Measurements from ENCODE around the gene DRC7. TPM values are rescaled to one million over a fixed set of nuclear protein-coding genes. Genes with fewer than 3 reads are reported as not detected.

DRC7 gene
- not detected in 2 replicates for total RNA-seq
- not detected for polyA plus RNA-seq (2012)

DNA sequence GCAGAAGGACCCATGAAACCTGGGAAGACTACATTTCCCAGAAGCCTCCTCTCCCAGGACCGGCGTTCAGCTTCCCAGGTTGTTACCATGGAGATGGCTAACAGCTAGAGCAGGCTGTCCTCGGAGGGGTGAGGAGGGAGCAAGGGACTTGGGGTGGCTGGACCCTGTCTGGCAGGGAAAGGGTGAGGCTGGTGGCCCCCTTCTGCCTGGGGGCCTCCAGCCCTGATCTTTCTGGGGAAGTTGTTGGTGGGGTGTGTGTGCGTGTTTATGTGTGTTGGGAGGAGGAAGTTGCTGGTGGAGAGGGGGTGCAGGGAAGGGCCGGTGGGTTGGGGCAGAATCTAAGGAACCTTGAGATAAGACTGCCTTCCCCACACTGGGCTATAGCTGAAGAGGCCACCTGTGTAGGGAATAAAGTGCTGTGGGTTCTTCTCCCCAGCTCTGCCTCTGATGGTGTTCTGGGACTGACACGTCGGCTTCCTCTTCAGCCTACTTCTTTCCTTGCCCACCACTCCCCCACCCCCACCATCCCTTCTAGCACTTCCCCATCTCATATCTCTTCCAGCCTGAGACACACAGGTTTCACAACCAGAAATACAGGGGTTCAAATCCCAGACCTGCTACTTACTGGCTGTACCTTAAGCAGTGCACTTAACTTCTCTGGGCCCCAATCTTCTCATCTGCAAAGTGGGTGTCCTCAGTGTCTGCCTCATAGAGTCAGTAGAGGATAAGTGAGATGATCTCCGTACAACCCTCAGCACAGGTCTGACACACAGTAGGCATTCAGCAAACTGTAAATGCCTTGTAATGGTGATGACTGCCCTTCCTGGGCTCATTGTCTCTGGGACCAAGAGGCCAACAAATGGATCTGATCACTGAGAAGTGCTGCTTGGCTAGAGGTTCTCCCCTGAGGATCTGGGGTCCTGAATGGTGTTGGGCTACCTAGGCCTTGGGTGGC is at the start of gene DRC7:
DRC7 (plus strand) TSS at position 82 of the 955 bp plus-strand sequence. CDS start 3,144 bp downstream, outside the sequence.
- DNase-seq (ENCODE audit: low read depth): peak; percentile 20

DNA sequence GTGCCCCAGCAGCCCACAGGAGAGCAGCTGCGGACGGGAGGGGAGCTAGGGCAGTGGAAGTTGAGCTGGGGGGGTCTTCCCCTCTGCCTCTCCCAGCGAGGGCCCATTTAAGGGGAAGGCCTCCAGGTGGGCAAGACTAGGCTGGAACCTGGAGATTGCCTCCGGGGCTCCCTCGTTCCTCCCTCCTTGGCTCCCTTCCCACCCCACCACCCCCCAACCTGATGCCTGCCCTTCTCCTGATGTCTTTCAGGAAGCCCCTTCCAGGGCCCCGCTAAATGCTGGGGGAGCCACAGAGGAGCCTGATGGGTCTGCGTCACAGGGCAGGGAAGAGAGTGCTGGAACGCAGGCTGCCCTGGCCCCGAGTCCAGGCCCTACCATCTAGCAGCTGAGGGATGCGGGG is 49.4 kb upstream of the DRC7 start:
- no peak for DNase-seq (ENCODE audit: low read depth)

DNA sequence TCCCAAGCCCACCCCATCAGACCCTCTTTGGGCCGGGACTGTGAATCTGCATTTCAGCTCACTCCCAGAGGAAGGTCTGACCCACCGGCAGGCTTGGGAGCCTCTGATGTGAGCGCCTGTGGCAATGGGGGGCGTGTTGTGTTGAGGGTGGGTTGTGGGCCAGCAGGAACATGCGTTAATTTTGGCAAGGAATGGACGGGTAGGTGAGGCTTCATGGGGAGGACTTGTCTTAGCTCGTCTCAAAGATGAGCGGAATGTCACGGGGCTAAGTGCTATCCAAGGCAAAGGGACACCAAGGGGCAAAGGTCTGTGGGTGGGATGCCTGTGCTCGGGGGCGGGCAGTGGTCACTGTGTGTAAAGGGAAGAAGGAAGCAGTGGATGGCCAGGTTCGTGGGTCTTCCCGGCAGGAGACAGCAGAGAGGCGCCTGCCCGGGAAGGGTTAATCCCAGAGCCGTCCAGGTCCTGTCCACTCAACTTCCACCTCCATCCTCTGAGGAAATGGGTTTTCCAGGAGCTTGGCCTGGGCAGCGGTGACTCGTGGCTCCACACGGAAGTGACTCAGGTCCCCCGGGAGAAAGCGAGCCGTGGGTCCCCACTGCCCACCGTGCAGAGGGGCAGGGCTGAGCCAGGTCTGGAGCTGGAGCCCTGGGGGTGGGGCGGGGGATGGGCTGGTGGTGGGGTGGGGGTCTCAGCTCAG is 48.8 kb upstream of the DRC7 start:
- no peak for DNase-seq (ENCODE audit: low read depth)

DNA sequence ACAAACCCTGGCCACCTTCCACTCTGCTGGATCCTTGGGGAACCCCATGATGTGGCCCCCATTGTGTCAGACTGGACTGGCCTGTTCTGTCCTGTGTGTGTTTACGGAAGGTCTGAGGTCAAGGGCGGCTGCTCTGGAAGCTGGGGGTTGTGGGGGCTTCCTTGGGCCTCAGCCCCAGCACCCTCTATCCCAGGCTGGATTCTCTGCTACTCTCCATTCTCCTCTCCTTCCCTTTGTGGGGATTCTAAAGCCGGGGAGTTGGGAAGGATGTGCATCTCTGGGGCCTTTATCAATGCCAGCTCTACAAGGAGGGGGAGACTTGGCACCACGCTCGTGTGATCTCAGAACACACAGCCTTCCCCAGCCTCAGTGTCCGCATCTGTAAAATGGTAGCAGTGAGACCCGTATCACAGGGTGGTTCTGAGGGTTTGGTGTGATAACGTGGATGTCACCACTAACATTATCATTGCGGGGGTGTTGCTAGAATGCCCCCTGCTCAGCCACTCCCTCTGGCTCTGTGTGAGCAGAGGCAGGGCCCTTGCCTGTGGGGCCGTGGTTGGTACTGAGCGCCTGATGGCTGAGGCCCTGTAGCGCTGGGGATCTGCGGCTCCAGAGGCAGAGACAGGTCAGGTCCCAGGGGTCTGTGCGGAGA is 48.1 kb upstream of the DRC7 start:
- no peak for DNase-seq (ENCODE audit: low read depth)

GRCh38 chr16:57647136-57647875 is 47.3 kb upstream of the DRC7 start:
- DNase-seq (ENCODE audit: low read depth): peak; percentile 81

GRCh38 chr16:57648125-57648524 is 46.5 kb upstream of the DRC7 start:
- DNase-seq (ENCODE audit: low read depth): no peak

DNA sequence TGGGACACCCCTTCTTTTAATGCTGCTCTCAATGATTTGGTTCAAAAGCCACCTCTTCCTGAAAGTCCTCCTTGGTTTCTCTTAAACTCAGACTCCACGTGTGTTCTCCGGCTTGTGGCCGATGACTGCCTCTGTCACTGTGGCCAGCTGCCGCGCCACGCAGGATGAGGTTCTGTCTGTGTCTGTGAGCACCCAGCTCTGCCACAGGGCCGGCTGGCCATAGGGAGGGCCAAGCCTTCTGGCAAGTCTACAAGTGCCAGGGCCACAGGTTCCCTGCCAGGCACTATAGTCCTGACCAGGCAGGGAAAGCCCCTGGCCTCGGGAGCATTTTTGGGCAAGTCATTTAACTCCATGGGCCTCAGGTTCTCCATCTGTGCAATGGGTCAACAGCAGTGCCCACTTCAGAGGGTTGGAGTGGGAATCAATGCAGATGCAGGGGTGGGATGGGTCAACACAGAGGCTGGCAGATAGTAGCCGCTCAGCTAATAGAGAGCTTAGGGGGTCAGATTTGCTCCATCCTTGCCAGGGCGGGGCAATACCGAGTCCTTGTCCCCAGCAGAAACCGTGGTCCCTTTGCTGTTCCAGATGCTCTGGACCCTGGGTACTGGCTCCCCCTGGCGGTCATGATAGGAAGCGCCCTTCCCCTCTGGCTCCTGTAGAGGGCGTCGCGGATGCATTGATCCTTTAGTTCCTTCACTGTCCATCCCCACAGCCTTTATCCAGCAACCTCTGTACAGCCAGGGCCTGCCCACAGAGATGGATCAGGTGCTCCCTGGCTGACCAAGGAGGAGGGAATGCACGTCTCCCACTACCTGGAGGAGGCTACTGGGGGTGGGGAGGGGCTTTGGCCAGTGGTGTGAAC is 45.8 kb upstream of the DRC7 start:
- DNase-seq (ENCODE audit: low read depth): peak; percentile 85

DNA sequence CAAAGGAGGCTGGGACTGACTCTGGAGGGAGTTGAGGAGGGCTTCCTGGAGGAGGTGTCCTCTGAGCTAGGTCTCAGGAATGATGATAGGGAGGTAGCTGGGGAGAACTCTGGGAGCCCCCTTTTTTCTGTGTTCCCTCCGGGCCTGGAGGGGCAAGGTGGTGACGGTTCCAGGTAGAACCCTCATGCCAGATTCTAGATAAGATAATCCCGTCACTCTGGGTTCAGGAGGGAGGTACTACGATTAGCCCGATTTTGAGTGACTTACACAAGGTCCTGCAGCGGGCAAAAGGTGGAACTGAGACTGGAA is 45.2 kb upstream of the DRC7 start:
- no peak for DNase-seq (ENCODE audit: low read depth)

GRCh38 chr16:57649846-57650245 is 44.8 kb upstream of the DRC7 start:
- DNase-seq (ENCODE audit: low read depth): no peak

DNA sequence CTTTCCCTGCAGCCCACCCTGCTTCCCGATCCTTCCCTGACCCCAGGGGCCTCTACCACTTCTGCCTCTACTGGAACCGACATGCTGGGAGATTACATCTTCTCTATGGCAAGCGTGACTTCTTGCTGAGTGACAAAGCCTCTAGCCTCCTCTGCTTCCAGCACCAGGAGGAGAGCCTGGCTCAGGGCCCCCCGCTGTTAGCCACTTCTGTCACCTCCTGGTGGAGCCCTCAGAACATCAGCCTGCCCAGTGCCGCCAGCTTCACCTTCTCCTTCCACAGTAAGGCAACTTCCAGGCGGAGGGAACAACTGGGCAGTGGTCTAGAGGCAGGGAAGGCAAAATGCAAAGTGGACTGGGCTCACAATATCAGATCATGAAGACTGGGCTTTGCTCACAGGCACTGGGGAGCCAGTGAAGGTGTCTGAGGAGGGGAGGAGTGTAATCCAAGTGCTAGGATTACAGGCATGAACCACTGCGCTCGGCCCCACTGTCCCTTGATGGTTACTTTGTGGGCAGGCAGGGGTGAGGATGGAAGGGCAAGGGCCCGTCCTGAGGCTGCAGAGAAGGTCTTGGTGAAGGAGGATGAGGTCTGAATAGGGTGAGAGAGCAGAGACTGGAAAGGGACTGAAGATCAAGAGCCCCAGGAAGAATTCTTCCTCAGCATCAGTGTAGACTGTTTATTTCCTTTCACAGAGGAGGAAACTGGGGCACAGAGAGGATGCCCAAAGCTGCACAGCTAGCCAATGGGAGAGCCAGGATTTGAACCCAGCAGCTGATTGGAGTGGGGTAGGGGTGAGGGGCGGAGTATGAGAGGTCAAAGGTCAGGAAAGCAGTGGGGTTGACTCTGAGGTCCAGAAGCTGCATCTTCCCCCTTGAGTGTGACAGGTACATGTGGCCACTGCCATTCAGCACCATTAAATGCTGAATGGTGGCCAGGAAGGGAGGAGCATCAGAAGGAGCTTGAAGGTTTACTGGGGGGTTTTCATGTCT is 43.0 kb upstream of the DRC7 start:
- no peak for DNase-seq (ENCODE audit: low read depth)

DNA sequence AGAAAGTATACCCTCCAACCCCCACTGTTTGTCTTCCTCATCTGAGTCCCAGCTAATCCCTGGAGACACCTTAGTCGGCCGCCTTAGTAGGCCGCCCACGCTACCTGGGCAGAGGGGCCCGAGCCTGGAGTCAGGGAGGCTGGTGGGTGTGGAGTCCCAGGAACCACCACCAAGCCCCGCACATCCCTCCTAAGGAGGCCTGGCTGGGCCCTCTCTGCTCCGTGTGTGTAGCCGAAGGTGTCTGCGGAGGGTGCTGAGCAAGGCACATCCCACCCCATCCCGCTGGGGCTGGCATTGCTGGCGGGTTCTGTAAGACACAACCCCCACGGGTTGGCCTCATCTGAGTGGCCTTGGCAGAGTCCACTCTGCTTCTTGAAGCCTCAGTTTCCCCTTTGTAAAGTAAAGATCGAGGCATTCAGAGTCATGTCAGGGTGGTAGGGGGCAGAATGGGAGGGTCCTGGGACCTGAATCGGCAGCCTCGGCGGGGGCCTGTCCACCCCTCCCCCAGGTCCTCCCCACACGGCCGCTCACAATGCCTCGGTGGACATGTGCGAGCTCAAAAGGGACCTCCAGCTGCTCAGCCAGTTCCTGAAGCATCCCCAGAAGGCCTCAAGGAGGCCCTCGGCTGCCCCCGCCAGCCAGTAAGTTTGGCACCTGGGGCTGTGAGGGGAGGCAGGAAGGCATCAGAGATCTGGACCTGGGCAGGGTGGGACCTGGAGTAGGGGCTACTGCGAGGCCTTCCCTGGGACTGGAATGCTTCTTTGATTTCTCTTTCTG is 41.7 kb upstream of the DRC7 start:
- no peak for DNase-seq (ENCODE audit: low read depth)

DNA sequence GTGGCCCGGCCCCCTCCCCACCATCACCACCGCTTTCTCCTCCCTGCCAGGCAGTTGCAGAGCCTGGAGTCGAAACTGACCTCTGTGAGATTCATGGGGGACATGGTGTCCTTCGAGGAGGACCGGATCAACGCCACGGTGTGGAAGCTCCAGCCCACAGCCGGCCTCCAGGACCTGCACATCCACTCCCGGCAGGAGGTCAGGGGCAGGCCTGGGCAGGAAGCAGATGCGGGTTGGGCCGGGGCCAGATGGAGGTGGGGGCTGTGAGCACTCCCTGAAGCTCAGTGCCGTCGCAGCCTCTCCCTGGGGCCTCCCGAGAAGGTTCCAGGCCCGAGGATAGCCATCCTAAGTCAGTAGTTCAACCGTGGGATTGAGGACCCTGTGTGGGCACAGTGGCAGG is 40.7 kb upstream of the DRC7 start:
- DNase-seq (ENCODE audit: low read depth): no peak

- no peak for DNase-seq (ENCODE audit: low read depth)
Measured at GRCh38 chr16:57656342-57656955, 38.2 kb upstream of the DRC7 start.

- DNase-seq (ENCODE audit: low read depth): no peak
Measured at GRCh38 chr16:57657228-57657627, 37.4 kb upstream of the DRC7 start.

GRCh38 chr16:57658130-57658877 is 36.3 kb upstream of the DRC7 start:
- no peak for DNase-seq (ENCODE audit: low read depth)

DNA sequence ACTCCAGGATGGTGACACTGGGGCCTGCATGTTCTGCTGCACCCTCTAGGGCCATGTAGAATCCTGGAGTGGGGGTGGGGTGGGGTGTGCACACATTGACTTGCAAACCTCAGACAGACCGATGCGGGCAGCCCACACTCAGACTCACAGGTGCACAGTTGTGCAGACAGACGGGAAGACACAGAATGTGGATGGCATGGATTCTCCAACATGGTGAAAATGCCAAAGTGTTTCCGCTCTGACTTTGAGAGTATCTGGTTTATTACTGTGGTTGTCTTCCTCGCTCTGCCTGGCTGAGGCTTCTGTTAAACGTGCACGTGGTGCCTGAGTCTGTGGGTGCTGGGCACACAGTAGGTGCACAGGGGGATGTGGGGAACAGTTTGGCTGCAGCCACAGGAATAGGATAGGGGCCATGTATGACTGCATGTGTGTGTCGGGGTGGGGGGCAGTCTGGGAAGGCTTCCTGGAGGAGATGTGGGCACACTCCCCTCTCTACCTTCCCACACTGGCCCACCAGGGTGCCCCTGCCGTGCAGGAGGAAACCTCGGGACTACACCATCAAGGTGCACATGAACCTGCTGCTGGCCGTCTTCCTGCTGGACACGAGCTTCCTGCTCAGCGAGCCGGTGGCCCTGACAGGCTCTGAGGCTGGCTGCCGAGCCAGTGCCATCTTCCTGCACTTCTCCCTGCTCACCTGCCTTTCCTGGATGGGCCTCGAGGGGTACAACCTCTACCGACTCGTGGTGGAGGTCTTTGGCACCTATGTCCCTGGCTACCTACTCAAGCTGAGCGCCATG is 35.5 kb upstream of the DRC7 start:
- no peak for DNase-seq (ENCODE audit: low read depth)

All from myocyte (in vitro differentiated cells).